ENCODE measurements around the gene SLC12A9. TPM values are rescaled to one million over a fixed set of nuclear protein-coding genes. Genes with fewer than 3 reads are reported as not detected.

Gene SLC12A9
- total and polyA plus RNA-seq, 3 experiments from 2014 or later = 9.5 to 29.1 (median 24.7) TPM

DNA sequence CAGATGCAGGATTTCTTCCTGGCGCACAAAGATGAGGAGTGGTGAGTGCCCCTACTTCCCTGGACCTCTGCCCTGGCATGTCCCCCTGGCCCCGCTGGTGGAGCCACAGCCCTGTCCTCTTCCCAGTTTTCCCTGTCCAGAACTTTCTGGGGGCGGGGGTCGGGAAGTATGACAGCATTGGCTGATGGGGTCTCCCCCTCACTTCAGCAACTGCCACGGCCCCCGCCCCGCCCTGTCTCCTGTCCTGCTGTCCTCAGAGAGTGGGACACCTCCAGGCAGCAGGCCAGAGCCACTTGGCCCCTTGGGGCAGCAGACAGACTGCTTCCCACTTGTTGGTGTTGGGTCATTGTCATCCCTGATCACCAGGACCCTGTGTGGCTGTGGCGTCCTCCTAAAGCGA, 29.7 kb downstream of the SLC12A9 start:
- H3K4me1 Mint-ChIP-seq = peaks cover 42 to 68% (median 67%) of the 10 kb centered on the region in 3 donors
- peaks cover 0 to 2% of the 10 kb centered on the region in 2 donors for H3K27me3 Mint-ChIP-seq
- POLR2A ChIA-PET = no interaction called here
- peaks cover 19 to 92% (median 23%) of the 10 kb centered on the region in 3 donors for H3K36me3 Mint-ChIP-seq
- peaks cover 17% of the 10 kb centered on the region for H3K4me1 ChIP-seq (ENCODE audit: insufficient read depth, low read length)
- no peak overlapping the region for H3K4me3 Mint-ChIP-seq
- peak overlapping the region in 3 of 8 donors; percentile 51 to 87 (median 51) for H3K27ac Mint-ChIP-seq
- DNase-seq = peak in 1 of 5 donors; percentile 37
- no peaks in the 10 kb centered on the region for H3K9me3 Mint-ChIP-seq
- peaks cover 58% of the 10 kb centered on the region for H3K36me3 ChIP-seq (ENCODE audit: insufficient read depth, low read length)
- H3K27me3 ChIP-seq (ENCODE audit: insufficient read depth, low read length, poor library complexity, severe bottlenecking) = no peaks in the 10 kb centered on the region
- CTCF ChIA-PET = no interaction called here
- no peak overlapping the region for H3K27ac ChIP-seq (ENCODE audit: low read depth, low read length)
- no peaks in the 10 kb centered on the region for H3K9me3 ChIP-seq (ENCODE audit: low read length)
- no peak overlapping the region for H3K4me3 ChIP-seq (ENCODE audit: low read length)

GRCh38 chr7:100882785-100883526, 30.4 kb downstream of the SLC12A9 start:
- H3K4me3 ChIP-seq (ENCODE audit: low read length) = no peak overlapping the region
- H3K27me3 ChIP-seq (ENCODE audit: insufficient read depth, low read length, poor library complexity, severe bottlenecking) = no peaks in the 10 kb centered on the region
- H3K27ac ChIP-seq (ENCODE audit: low read depth, low read length) = no peak overlapping the region
- POLR2A ChIA-PET = no interaction called here
- no peaks in the 10 kb centered on the region for H3K9me3 Mint-ChIP-seq
- H3K27ac Mint-ChIP-seq = peak overlapping the region in 6 of 8 donors; percentile 79 to 98 (median 87)
- H3K36me3 Mint-ChIP-seq = peaks cover 25 to 94% (median 29%) of the 10 kb centered on the region in 3 donors
- H3K4me1 Mint-ChIP-seq = peaks cover 48 to 71% (median 70%) of the 10 kb centered on the region in 3 donors
- peak overlapping the region in 1 of 7 donors; percentile 74 for H3K4me3 Mint-ChIP-seq
- peaks cover 24% of the 10 kb centered on the region for H3K4me1 ChIP-seq (ENCODE audit: insufficient read depth, low read length)
- peaks cover 61% of the 10 kb centered on the region for H3K36me3 ChIP-seq (ENCODE audit: insufficient read depth, low read length)
- CTCF ChIA-PET = no interaction called here
- no peaks in the 10 kb centered on the region for H3K9me3 ChIP-seq (ENCODE audit: low read length)
- H3K27me3 Mint-ChIP-seq = peaks cover 0 to 2% of the 10 kb centered on the region in 2 donors
- peak in 1 of 5 donors; percentile 41 for DNase-seq

DNA sequence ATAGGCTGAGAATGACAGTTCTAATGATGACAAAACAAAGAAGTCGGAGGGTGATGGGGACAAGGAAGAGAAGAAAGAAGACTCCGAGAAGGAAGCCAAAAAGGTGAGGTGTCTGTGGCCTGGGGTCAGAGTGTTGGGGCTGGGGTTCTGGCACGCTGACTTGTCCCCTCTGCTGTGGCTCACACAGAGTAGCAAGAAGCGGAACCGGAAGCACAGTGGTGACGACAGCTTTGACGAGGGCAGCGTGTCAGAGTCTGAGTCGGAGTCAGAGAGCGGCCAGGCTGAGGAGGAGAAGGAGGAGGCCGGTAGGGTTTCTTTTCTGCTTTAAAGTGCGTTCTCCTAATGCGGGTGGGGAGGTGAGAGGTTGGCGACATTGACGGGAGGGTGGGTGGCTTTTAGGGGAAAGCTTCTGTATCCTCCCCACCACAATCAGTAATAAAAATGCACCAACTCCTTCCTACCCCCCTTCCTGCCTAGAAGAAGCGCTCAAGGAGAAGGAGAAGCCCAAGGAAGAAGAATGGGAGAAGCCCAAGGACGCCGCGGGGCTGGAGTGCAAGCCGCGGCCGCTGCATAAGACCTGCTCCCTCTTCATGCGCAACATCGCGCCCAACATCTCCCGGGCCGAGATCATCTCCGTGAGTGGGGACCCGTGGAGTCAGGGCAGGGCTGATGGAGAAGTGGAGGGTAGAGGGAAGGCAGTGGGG, 32.4 kb downstream of the SLC12A9 start:
- CTCF ChIA-PET = interaction anchor here (1.5 kb wide), 1 partner anchor 10 kb away, joined by 3 read pairs; no protein-coding TSS in a partner anchor
- POLR2A ChIA-PET = interaction anchor here (0.6 to 1.0 kb wide), 2 partner anchors 10 to 783 kb away, joined by 7 to 8 read pairs; partner anchors contain the start of gene SRRT
- peaks cover 25 to 84% (median 26%) of the 10 kb centered on the region in 3 donors for H3K36me3 Mint-ChIP-seq
- H3K27me3 Mint-ChIP-seq = peaks cover 0 to under 1% of the 10 kb centered on the region in 2 donors
- H3K9me3 Mint-ChIP-seq = no peaks in the 10 kb centered on the region
- H3K4me1 Mint-ChIP-seq = peaks cover 38 to 64% (median 58%) of the 10 kb centered on the region in 3 donors
- DNase-seq = peak in 4 of 5 donors; percentile 64 to 87 (median 78)
- Histone ChIP-seq H3K36me3 (ENCODE audit: insufficient read depth, low read length) (peaks cover 61% of the 10 kb centered on the region), H3K4me1 (ENCODE audit: insufficient read depth, low read length) (peaks cover 33% of the 10 kb centered on the region), H3K27ac (ENCODE audit: low read depth, low read length) (peak overlapping the region; percentile 70), H3K9me3 (ENCODE audit: low read length) (no peaks in the 10 kb centered on the region), H3K4me3 (ENCODE audit: low read length) (no peak overlapping the region), H3K27me3 (ENCODE audit: insufficient read depth, low read length, poor library complexity, severe bottlenecking) (no peaks in the 10 kb centered on the region)
- peak overlapping the region; percentile 71 to 93 (median 78) for H3K4me3 Mint-ChIP-seq
- H3K27ac Mint-ChIP-seq = peak overlapping the region; percentile 88 to 98 (median 92)

DNA sequence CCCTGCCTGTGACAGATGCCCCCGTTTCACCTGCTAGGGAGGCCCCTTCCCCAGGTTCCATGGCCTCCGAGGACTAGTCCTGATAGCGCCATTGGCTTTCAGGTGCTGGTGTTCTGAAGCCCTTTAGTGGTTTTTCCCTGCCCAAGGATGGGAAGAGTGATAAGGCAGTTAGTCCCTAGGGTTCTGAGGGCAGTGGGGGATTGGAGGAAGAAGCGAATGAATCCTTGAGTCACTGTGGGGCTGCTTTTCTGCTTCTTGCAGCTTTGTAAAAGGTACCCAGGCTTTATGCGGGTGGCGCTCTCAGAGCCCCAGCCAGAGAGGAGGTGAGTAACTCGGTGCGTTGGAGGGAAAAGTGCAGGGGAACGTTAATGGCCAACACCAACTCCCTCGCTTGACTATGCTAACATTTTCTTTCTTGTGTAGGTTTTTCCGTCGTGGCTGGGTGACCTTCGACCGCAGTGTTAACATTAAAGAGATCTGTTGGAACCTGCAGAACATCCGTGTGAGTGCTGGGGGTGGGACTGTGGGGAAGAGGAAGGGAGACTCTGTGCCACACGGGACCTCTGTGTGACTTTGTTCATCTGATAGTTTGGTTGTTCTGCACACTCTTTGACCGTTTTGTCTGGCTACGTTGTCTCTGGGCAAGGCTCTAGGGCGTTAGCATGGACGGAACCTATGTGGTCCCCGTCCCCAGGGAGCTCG, 33.1 kb downstream of the SLC12A9 start:
- Histone ChIP-seq H3K36me3 (ENCODE audit: insufficient read depth, low read length) (peaks cover 61% of the 10 kb centered on the region), H3K9me3 (ENCODE audit: low read length) (no peaks in the 10 kb centered on the region), H3K4me1 (ENCODE audit: insufficient read depth, low read length) (peaks cover 40% of the 10 kb centered on the region), H3K4me3 (ENCODE audit: low read length) (no peak overlapping the region), H3K27me3 (ENCODE audit: insufficient read depth, low read length, poor library complexity, severe bottlenecking) (no peaks in the 10 kb centered on the region), H3K27ac (ENCODE audit: low read depth, low read length) (peak overlapping the region; percentile 70)
- ChIA-PET POLR2A (interaction anchor here (0.6 to 5.1 kb wide), 3 partner anchors 9 to 784 kb away, joined by 7 to 102 read pairs (median 8); partner anchors contain the start of gene SRRT), CTCF (interaction anchor here (1.9 to 6.3 kb wide), 3 partner anchors 9 to 174 kb away, joined by 6 to 48 read pairs (median 7); partner anchors contain the start of genes SLC12A9 and SRRT)
- Mint-ChIP-seq H3K9me3 (no peaks in the 10 kb centered on the region), H3K36me3 (peaks cover 24 to 80% (median 24%) of the 10 kb centered on the region in 3 donors), H3K4me3 (peak overlapping the region; percentile 33 to 93 (median 75)), H3K27ac (peak overlapping the region; percentile 64 to 98 (median 91)), H3K27me3 (no peaks in the 10 kb centered on the region), H3K4me1 (peaks cover 39 to 65% (median 58%) of the 10 kb centered on the region in 3 donors)
- peak in 1 of 5 donors; percentile 41 for DNase-seq

DNA sequence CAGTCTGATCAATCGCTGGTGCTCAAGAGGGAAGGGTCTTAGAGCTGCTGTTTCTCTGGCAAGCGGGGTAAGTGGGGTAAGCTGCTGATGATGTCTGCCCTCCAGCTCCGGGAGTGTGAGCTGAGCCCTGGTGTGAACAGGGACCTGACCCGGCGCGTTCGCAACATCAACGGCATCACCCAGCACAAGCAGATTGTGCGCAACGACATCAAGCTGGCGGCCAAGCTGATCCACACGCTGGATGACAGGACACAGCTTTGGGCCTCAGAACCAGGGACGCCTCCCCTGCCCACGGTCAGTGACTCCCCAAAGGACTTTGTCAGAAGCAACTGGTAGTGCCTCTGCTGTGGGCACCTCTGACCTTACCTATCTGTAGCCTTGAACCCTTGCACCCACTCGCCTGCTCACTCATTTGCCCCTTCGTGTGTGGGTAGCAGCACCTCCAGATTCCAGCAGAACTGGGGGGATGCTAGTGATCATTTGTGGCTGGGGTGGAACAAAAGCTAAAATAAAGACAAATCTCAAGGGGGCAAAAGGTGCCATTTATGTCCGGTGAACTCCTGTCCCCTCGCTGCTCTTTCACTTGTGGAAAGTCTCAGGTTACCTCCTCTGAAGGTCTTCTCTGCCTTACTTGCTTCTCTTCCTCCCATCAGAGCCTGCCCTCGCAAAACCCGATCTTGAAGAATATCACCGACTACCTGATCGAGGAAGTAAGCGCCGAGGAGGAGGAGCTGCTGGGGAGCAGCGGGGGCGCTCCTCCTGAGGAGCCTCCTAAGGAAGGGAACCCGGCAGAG, 33.8 kb downstream of the SLC12A9 start:
- Histone ChIP-seq H3K36me3 (ENCODE audit: insufficient read depth, low read length) (peaks cover 57% of the 10 kb centered on the region), H3K4me1 (ENCODE audit: insufficient read depth, low read length) (peaks cover 47% of the 10 kb centered on the region), H3K27me3 (ENCODE audit: insufficient read depth, low read length, poor library complexity, severe bottlenecking) (no peaks in the 10 kb centered on the region), H3K27ac (ENCODE audit: low read depth, low read length) (peak overlapping the region; percentile 81), H3K4me3 (ENCODE audit: low read length) (no peak overlapping the region), H3K9me3 (ENCODE audit: low read length) (no peaks in the 10 kb centered on the region)
- CTCF ChIA-PET = interaction anchor here (1.0 to 6.3 kb wide), 5 partner anchors 10 to 181 kb away, joined by 3 to 48 read pairs (median 6); partner anchors contain the start of genes SLC12A9 and SRRT
- Mint-ChIP-seq H3K36me3 (peaks cover 21 to 73% (median 24%) of the 10 kb centered on the region in 3 donors), H3K27ac (peak overlapping the region; percentile 65 to 98 (median 90)), H3K27me3 (peaks cover under 1 to 2% of the 10 kb centered on the region in 2 donors), H3K9me3 (no peaks in the 10 kb centered on the region), H3K4me3 (peak overlapping the region; percentile 33 to 89 (median 66)), H3K4me1 (peaks cover 42 to 67% (median 59%) of the 10 kb centered on the region in 3 donors)
- peak in 1 of 5 donors; percentile 45 for DNase-seq
- POLR2A ChIA-PET = interaction anchor here (0.6 to 5.1 kb wide), 2 partner anchors 10 to 347 kb away, joined by 5 to 102 read pairs; partner anchors contain the start of gene SRRT

GRCh38 chr7:100886936-100887515, 34.5 kb downstream of the SLC12A9 start:
- H3K27ac Mint-ChIP-seq = peak overlapping the region; percentile 91 to 98 (median 96)
- H3K4me1 Mint-ChIP-seq = peaks cover 43 to 70% (median 66%) of the 10 kb centered on the region in 3 donors
- peaks cover 6 to 7% of the 10 kb centered on the region in 2 donors for H3K27me3 Mint-ChIP-seq
- H3K4me3 ChIP-seq (ENCODE audit: low read length) = peak overlapping the region; percentile 74
- ChIA-PET POLR2A (interaction anchor here (0.6 to 5.1 kb wide), 4 partner anchors 10 to 1494 kb away, joined by 3 to 102 read pairs (median 8); partner anchors contain the start of genes SLC12A9 and SRRT), CTCF (interaction anchor here (1.0 to 6.3 kb wide), 5 partner anchors 11 to 182 kb away, joined by 3 to 48 read pairs (median 6); partner anchors contain the start of genes SLC12A9 and SRRT)
- no peaks in the 10 kb centered on the region for H3K27me3 ChIP-seq (ENCODE audit: insufficient read depth, low read length, poor library complexity, severe bottlenecking)
- H3K9me3 ChIP-seq (ENCODE audit: low read length) = no peaks in the 10 kb centered on the region
- peaks cover 21 to 66% (median 23%) of the 10 kb centered on the region in 3 donors for H3K36me3 Mint-ChIP-seq
- peaks cover 48% of the 10 kb centered on the region for H3K4me1 ChIP-seq (ENCODE audit: insufficient read depth, low read length)
- DNase-seq = no peak
- peak overlapping the region; percentile 81 for H3K27ac ChIP-seq (ENCODE audit: low read depth, low read length)
- H3K36me3 ChIP-seq (ENCODE audit: insufficient read depth, low read length) = peaks cover 50% of the 10 kb centered on the region
- peak overlapping the region; percentile 84 to 96 (median 89) for H3K4me3 Mint-ChIP-seq
- no peaks in the 10 kb centered on the region for H3K9me3 Mint-ChIP-seq
